ENCODE results near the gene IFNA1.

- TF ChIP-seq EZH2 (IDR thresholded peaks at IDR 0.05; ENCODE audit: borderline replicate concordance, insufficient read depth, low read length, poor library complexity, severe bottlenecking) (no peak), POLR2AphosphoS5 (IDR thresholded peaks at IDR 0.05) (no peak), CTCF (IDR thresholded peaks at IDR 0.05; ENCODE audit: poor library complexity, severe bottlenecking) (peak; percentile 94)
These were observed 44.2 kb upstream of the IFNA1 start for GRCh38 chr9:21395778-21396717.

All from neural cell (in vitro differentiated cells).